Neural progenitor cell (in vitro differentiated cells): ENCODE measurements around the gene SPATA13.

ENCODE experiments used
- EZH2 ChIP-seq: fragments of 200-600 bp; sonication (generic); IDR thresholded peaks from 2 replicates; pipeline ENCODE4 v1.6.1; 2017; ENCODE audit warnings: antibody characterized with exemption, mild to moderate bottlenecking, moderate library complexity
- EZH2phosphoT487 ChIP-seq: fragments of 200-600 bp; sonication (generic); IDR thresholded peaks from 2 replicates; pipeline ENCODE4 v1.6.1; 2017; ENCODE audit warnings: antibody characterized with exemption
- TF ChIP-seq, protein P1 (sequence below): fragments of 200-600 bp; sonication (generic); IDR thresholded peaks from 2 replicates; pipeline ENCODE4 v1.5.1; 2017; ENCODE audit warnings: antibody characterized with exemption, mild to moderate bottlenecking

GRCh38 chr13:24175847-24176246 lies 15.3 kb downstream of the SPATA13 start:
- TF ChIP-seq EZH2: no peak
- TF ChIP-seq, protein P1, sequence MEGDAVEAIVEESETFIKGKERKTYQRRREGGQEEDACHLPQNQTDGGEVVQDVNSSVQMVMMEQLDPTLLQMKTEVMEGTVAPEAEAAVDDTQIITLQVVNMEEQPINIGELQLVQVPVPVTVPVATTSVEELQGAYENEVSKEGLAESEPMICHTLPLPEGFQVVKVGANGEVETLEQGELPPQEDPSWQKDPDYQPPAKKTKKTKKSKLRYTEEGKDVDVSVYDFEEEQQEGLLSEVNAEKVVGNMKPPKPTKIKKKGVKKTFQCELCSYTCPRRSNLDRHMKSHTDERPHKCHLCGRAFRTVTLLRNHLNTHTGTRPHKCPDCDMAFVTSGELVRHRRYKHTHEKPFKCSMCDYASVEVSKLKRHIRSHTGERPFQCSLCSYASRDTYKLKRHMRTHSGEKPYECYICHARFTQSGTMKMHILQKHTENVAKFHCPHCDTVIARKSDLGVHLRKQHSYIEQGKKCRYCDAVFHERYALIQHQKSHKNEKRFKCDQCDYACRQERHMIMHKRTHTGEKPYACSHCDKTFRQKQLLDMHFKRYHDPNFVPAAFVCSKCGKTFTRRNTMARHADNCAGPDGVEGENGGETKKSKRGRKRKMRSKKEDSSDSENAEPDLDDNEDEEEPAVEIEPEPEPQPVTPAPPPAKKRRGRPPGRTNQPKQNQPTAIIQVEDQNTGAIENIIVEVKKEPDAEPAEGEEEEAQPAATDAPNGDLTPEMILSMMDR: no peak
- TF ChIP-seq EZH2phosphoT487: no peak
